Measurements from ENCODE around the gene PHKG2.

The PHKG2 gene

GRCh38 chr16:30766206-30766932, 18.1 kb downstream of the PHKG2 start:
- DNase-seq (ENCODE audit: low read depth): no peak
- TF ChIP-seq POLR2A (IDR thresholded peaks at IDR 0.05; ENCODE audit: extremely low read depth, insufficient read length) (no peak), CTCF (IDR thresholded peaks at IDR 0.05; ENCODE audit: low read depth, low read length) (no peak), MAX (IDR thresholded peaks at IDR 0.05; ENCODE audit: low read depth, low read length) (no peak), MYC (IDR thresholded peaks at IDR 0.05; ENCODE audit: low read depth, low read length) (no peak)
- no peak overlapping the region for H3K4me3 ChIP-seq (ENCODE audit: low read depth, low read length)

- TF ChIP-seq MYC (IDR thresholded peaks at IDR 0.05; ENCODE audit: low read depth, low read length) (no peak), MAX (IDR thresholded peaks at IDR 0.05; ENCODE audit: low read depth, low read length) (no peak), POLR2A (IDR thresholded peaks at IDR 0.05; ENCODE audit: extremely low read depth, insufficient read length) (no peak), CTCF (IDR thresholded peaks at IDR 0.05; ENCODE audit: low read depth, low read length) (no peak)
- H3K4me3 ChIP-seq (ENCODE audit: low read depth, low read length): no peak overlapping the region
- DNase-seq (ENCODE audit: low read depth): no peak
Observed at GRCh38 chr16:30766933-30767284, 18.7 kb downstream of the PHKG2 start.

- no peak for TF ChIP-seq POLR2A (IDR thresholded peaks at IDR 0.05; ENCODE audit: extremely low read depth, insufficient read length)
- TF ChIP-seq CTCF (IDR thresholded peaks at IDR 0.05; ENCODE audit: low read depth, low read length): no peak
- TF ChIP-seq MAX (IDR thresholded peaks at IDR 0.05; ENCODE audit: low read depth, low read length): no peak
- no peak for TF ChIP-seq MYC (IDR thresholded peaks at IDR 0.05; ENCODE audit: low read depth, low read length)
- no peak for DNase-seq (ENCODE audit: low read depth)
- H3K4me3 ChIP-seq (ENCODE audit: low read depth, low read length): no peak overlapping the region
Observed at GRCh38 chr16:30767767-30768465, 19.7 kb downstream of the PHKG2 start.

GRCh38 chr16:30768583-30769181, 20.5 kb downstream of the PHKG2 start:
- no peak for DNase-seq (ENCODE audit: low read depth)
- no peak overlapping the region for H3K4me3 ChIP-seq (ENCODE audit: low read depth, low read length)
- TF ChIP-seq MAX (IDR thresholded peaks at IDR 0.05; ENCODE audit: low read depth, low read length): no peak
- no peak for TF ChIP-seq POLR2A (IDR thresholded peaks at IDR 0.05; ENCODE audit: extremely low read depth, insufficient read length)
- no peak for TF ChIP-seq CTCF (IDR thresholded peaks at IDR 0.05; ENCODE audit: low read depth, low read length)
- TF ChIP-seq MYC (IDR thresholded peaks at IDR 0.05; ENCODE audit: low read depth, low read length): no peak

- TF ChIP-seq MAX (IDR thresholded peaks at IDR 0.05; ENCODE audit: low read depth, low read length): no peak
- TF ChIP-seq POLR2A (IDR thresholded peaks at IDR 0.05; ENCODE audit: extremely low read depth, insufficient read length): no peak
- no peak for TF ChIP-seq MYC (IDR thresholded peaks at IDR 0.05; ENCODE audit: low read depth, low read length)
- no peak for TF ChIP-seq CTCF (IDR thresholded peaks at IDR 0.05; ENCODE audit: low read depth, low read length)
- no peak overlapping the region for H3K4me3 ChIP-seq (ENCODE audit: low read depth, low read length)
- no peak for DNase-seq (ENCODE audit: low read depth)
Observed at GRCh38 chr16:30769379-30770089, 21.3 kb downstream of the PHKG2 start.

Data from NB4 (cell line).